Measurements from ENCODE around the gene TBRG4. TPM values are rescaled to one million over a fixed set of nuclear protein-coding genes. Genes with fewer than 3 reads are reported as not detected.

TBRG4 gene
- total and polyA plus RNA-seq, 3 donors from 2014 or later = 75.7 to 82.8 (median 82.7) TPM

GRCh38 chr7:45077579-45077978 is 33.9 kb downstream of the TBRG4 start:
- no peaks in the 10 kb centered on the region for H3K27me3 ChIP-seq
- intact Hi-C loops (cut with DNase I; ENCODE audit: low total_unique reads) = no loop called here
- TF ChIP-seq CTCF (IDR thresholded peaks at IDR 0.05) (no peak), POLR2A (IDR thresholded peaks at IDR 0.05) (no peak)
- no peak for DNase-seq
- H3K9me3 ChIP-seq = no peaks in the 10 kb centered on the region
- no peaks in the 10 kb centered on the region for H3K36me3 ChIP-seq (ENCODE audit: low read depth, missing control alignments)
- no peak overlapping the region for H3K27ac ChIP-seq
- WGBS, 2 donors = 86 to 87% methylated on average over 9 of the region's 9 CpGs
- H3K4me3 ChIP-seq = no peak overlapping the region
- peaks cover 14% of the 10 kb centered on the region for H3K4me1 ChIP-seq

- no peak overlapping the region for H3K4me3 ChIP-seq
- WGBS, 2 donors = 87 to 100% methylated on average over 1 to 5 of the region's 5 CpGs
- H3K9me3 ChIP-seq = no peaks in the 10 kb centered on the region
- no peak for DNase-seq
- no peaks in the 10 kb centered on the region for H3K36me3 ChIP-seq (ENCODE audit: low read depth, missing control alignments)
- TF ChIP-seq POLR2A (IDR thresholded peaks at IDR 0.05) (no peak), CTCF (IDR thresholded peaks at IDR 0.05) (no peak)
- no peaks in the 10 kb centered on the region for H3K27me3 ChIP-seq
- H3K27ac ChIP-seq = no peak overlapping the region
- H3K4me1 ChIP-seq = peaks cover 7% of the 10 kb centered on the region
- intact Hi-C loops (cut with DNase I; ENCODE audit: low total_unique reads) = no loop called here
Observed at GRCh38 chr7:45076946-45077345, 34.6 kb downstream of the TBRG4 start.

- DNase-seq = no peak
- peaks cover 4% of the 10 kb centered on the region for H3K4me1 ChIP-seq
- no peaks in the 10 kb centered on the region for H3K9me3 ChIP-seq
- 84 to 88% methylated on average over 32 to 35 of the region's 35 CpGs for WGBS, 2 donors
- no peak overlapping the region for H3K27ac ChIP-seq
- intact Hi-C loops (cut with DNase I; ENCODE audit: low total_unique reads) = no loop called here
- no peaks in the 10 kb centered on the region for H3K36me3 ChIP-seq (ENCODE audit: low read depth, missing control alignments)
- no peak overlapping the region for H3K4me3 ChIP-seq
- no peak for TF ChIP-seq CTCF (IDR thresholded peaks at IDR 0.05)
- TF ChIP-seq POLR2A (IDR thresholded peaks at IDR 0.05) = no peak
- no peaks in the 10 kb centered on the region for H3K27me3 ChIP-seq
Observed at GRCh38 chr7:45075871-45076796, 35.4 kb downstream of the TBRG4 start.

- Histone ChIP-seq H3K36me3 (ENCODE audit: low read depth, missing control alignments) (no peaks in the 10 kb centered on the region), H3K4me1 (peaks cover 4% of the 10 kb centered on the region), H3K27me3 (no peaks in the 10 kb centered on the region), H3K4me3 (no peak overlapping the region), H3K9me3 (no peaks in the 10 kb centered on the region), H3K27ac (no peak overlapping the region)
- intact Hi-C loops (cut with DNase I; ENCODE audit: low total_unique reads) = no loop called here
- TF ChIP-seq CTCF (IDR thresholded peaks at IDR 0.05) (no peak), POLR2A (IDR thresholded peaks at IDR 0.05) (no peak)
- WGBS, 2 donors = 100% methylated on average over 1 of the region's 1 CpG
- DNase-seq = no peak
Observed at GRCh38 chr7:45075355-45075644, 36.2 kb downstream of the TBRG4 start.
